ENCODE results near the gene FAM184A. TPM values are rescaled to one million over a fixed set of nuclear protein-coding genes. Genes with fewer than 3 reads are reported as not detected.

FAM184A gene
- total RNA-seq, 2 experiments from 2014 or later: 3.2 to 4.8 TPM

GRCh38 chr6:118974790-118975189 lies 103.7 kb downstream of the FAM184A start:
- intact Hi-C loops (cut with micrococcal nuclease): no loop called here
- no peak for TF ChIP-seq CTCF (IDR thresholded peaks at IDR 0.05)
- DNase-seq (no peak), ATAC-seq (no peak)
- no peak overlapping the region for H3K4me3 Mint-ChIP-seq
- ChIA-PET POLR2A (no interaction called here), CTCF (interaction anchor here (0.8 to 7.7 kb wide), 2 partner anchors 36 to 136 kb away, joined by 3 to 95 read pairs; no protein-coding TSS in a partner anchor)
- no peaks in the 10 kb centered on the region for H3K27me3 Mint-ChIP-seq
- no peaks in the 10 kb centered on the region for H3K9me3 Mint-ChIP-seq
- no peak overlapping the region for H3K27ac Mint-ChIP-seq
- H3K4me1 Mint-ChIP-seq (ENCODE audit: low read depth): no peaks in the 10 kb centered on the region
- H3K36me3 Mint-ChIP-seq (ENCODE audit: low read depth): no peaks in the 10 kb centered on the region

- POLR2A ChIA-PET: no interaction called here
- CTCF ChIA-PET: interaction anchor here (1.4 to 7.7 kb wide), 2 partner anchors 19 to 139 kb away, joined by 3 to 95 read pairs; no protein-coding TSS in a partner anchor
- no peak overlapping the region for H3K27ac Mint-ChIP-seq
- H3K27me3 Mint-ChIP-seq: no peaks in the 10 kb centered on the region
- no peaks in the 10 kb centered on the region for H3K9me3 Mint-ChIP-seq
- intact Hi-C loops (cut with micrococcal nuclease): no loop called here
- H3K4me1 Mint-ChIP-seq (ENCODE audit: low read depth): no peaks in the 10 kb centered on the region
- H3K4me3 Mint-ChIP-seq: no peak overlapping the region
- no peak for ATAC-seq
- DNase-seq: no peak
- no peak for TF ChIP-seq CTCF (IDR thresholded peaks at IDR 0.05)
- no peaks in the 10 kb centered on the region for H3K36me3 Mint-ChIP-seq (ENCODE audit: low read depth)
Observed at GRCh38 chr6:118971682-118972081, 106.8 kb downstream of the FAM184A start.

- ChIA-PET CTCF (interaction anchor here (1.3 to 7.7 kb wide), 4 partner anchors 18 to 159 kb away, joined by 3 to 95 read pairs (median 4); partner anchors contain the start of gene FAM184A), POLR2A (no interaction called here)
- intact Hi-C loops (cut with micrococcal nuclease): no loop called here
- H3K27me3 Mint-ChIP-seq: no peaks in the 10 kb centered on the region
- H3K9me3 Mint-ChIP-seq: no peaks in the 10 kb centered on the region
- TF ChIP-seq CTCF (IDR thresholded peaks at IDR 0.05): no peak
- no peak for DNase-seq
- no peaks in the 10 kb centered on the region for H3K36me3 Mint-ChIP-seq (ENCODE audit: low read depth)
- ATAC-seq: no peak
- no peak overlapping the region for H3K4me3 Mint-ChIP-seq
- H3K27ac Mint-ChIP-seq: no peak overlapping the region
- no peaks in the 10 kb centered on the region for H3K4me1 Mint-ChIP-seq (ENCODE audit: low read depth)
Observed at GRCh38 chr6:118970866-118971265, 107.6 kb downstream of the FAM184A start.

GRCh38 chr6:118968416-118968815 lies 110.0 kb downstream of the FAM184A start:
- DNase-seq: no peak
- ATAC-seq: no peak
- Mint-ChIP-seq H3K36me3 (ENCODE audit: low read depth) (no peaks in the 10 kb centered on the region), H3K27me3 (no peaks in the 10 kb centered on the region), H3K9me3 (no peaks in the 10 kb centered on the region), H3K4me3 (no peak overlapping the region), H3K4me1 (ENCODE audit: low read depth) (no peaks in the 10 kb centered on the region), H3K27ac (no peak overlapping the region)
- POLR2A ChIA-PET: no interaction called here
- intact Hi-C loops (cut with micrococcal nuclease): loop anchor here (2.0 kb wide), 1 partner anchor 142 kb away; no protein-coding TSS in a partner anchor
- CTCF ChIA-PET: interaction anchor here (0.8 to 7.7 kb wide), 4 partner anchors 10 to 160 kb away, joined by 3 to 95 read pairs (median 4); no protein-coding TSS in a partner anchor
- TF ChIP-seq CTCF (IDR thresholded peaks at IDR 0.05): no peak

GRCh38 chr6:118967239-118967638 lies 111.2 kb downstream of the FAM184A start:
- H3K4me3 Mint-ChIP-seq: no peak overlapping the region
- H3K27me3 Mint-ChIP-seq: no peaks in the 10 kb centered on the region
- no peaks in the 10 kb centered on the region for H3K9me3 Mint-ChIP-seq
- DNase-seq (no peak), ATAC-seq (no peak)
- no peak overlapping the region for H3K27ac Mint-ChIP-seq
- H3K36me3 Mint-ChIP-seq (ENCODE audit: low read depth): no peaks in the 10 kb centered on the region
- TF ChIP-seq CTCF (IDR thresholded peaks at IDR 0.05): no peak
- intact Hi-C loops (cut with micrococcal nuclease): no loop called here
- POLR2A ChIA-PET: no interaction called here
- no peaks in the 10 kb centered on the region for H3K4me1 Mint-ChIP-seq (ENCODE audit: low read depth)
- CTCF ChIA-PET: interaction anchor here (0.7 to 7.7 kb wide), 3 partner anchors 56 to 143 kb away, joined by 3 to 95 read pairs (median 6); no protein-coding TSS in a partner anchor

All from activated CD8-positive, alpha-beta T cell treated with anti-CD3 and anti-CD28 coated beads for 36 hours (primary cell).